Neuron (in vitro differentiated cells): ENCODE data around the gene PHOSPHO1.

Experiments
- H2AFZ ChIP-seq: one replicate; pipeline ENCODE4 v1.6.1; 2013; ENCODE audit warnings: low read depth, mild to moderate bottlenecking, inconsistent platforms, low read length, moderate library complexity
- H3K27me3 ChIP-seq: one replicate; pipeline ENCODE4 v1.6.1; 2013; ENCODE audit warnings: low read length; ENCODE audit not compliant: insufficient read depth
- H3K36me3 ChIP-seq: one replicate; pipeline ENCODE4 v1.6.1; 2013; ENCODE audit warnings: low read length; ENCODE audit not compliant: insufficient read depth
- H3K4me1 ChIP-seq: one replicate; pipeline ENCODE4 v1.6.1; 2013; ENCODE audit warnings: low read length; ENCODE audit not compliant: insufficient read depth
- H3K4me3 ChIP-seq: 2 replicates; pipeline ENCODE4 v1.5.1; 2013; ENCODE audit warnings: mild to moderate bottlenecking, low read length, moderate library complexity
- H3K9me3 ChIP-seq: one replicate; pipeline ENCODE4 v1.6.1; 2013; ENCODE audit warnings: low read length

PHOSPHO1 gene

GRCh38 chr17:49258394-49258793, 27.8 kb upstream of the PHOSPHO1 start:
- Histone ChIP-seq H2AFZ (no peak overlapping the region), H3K4me1 (no peaks in the 10 kb centered on the region), H3K27me3 (peaks cover 28% of the 10 kb centered on the region), H3K4me3 (no peak overlapping the region), H3K9me3 (no peaks in the 10 kb centered on the region), H3K36me3 (no peaks in the 10 kb centered on the region)

- H3K36me3 ChIP-seq, result no peaks in the 10 kb centered on the region
- H3K9me3 ChIP-seq, result no peaks in the 10 kb centered on the region
- H3K4me3 ChIP-seq, result no peak overlapping the region
- H3K4me1 ChIP-seq, result no peaks in the 10 kb centered on the region
- H2AFZ ChIP-seq, result no peak overlapping the region
- peaks cover 12% of the 10 kb centered on the region for H3K27me3 ChIP-seq
These were observed 24.5 kb upstream of the PHOSPHO1 start for GRCh38 chr17:49255125-49255524.

GRCh38 chr17:49254066-49254465, 23.5 kb upstream of the PHOSPHO1 start:
- no peak overlapping the region for H2AFZ ChIP-seq
- no peak overlapping the region for H3K4me3 ChIP-seq
- peaks cover 5% of the 10 kb centered on the region for H3K27me3 ChIP-seq
- no peaks in the 10 kb centered on the region for H3K4me1 ChIP-seq
- H3K36me3 ChIP-seq, result no peaks in the 10 kb centered on the region
- H3K9me3 ChIP-seq, result no peaks in the 10 kb centered on the region

GRCh38 chr17:49252148-49252695, 21.6 kb upstream of the PHOSPHO1 start:
- Histone ChIP-seq H3K36me3 (no peaks in the 10 kb centered on the region), H3K9me3 (no peaks in the 10 kb centered on the region), H3K4me1 (no peaks in the 10 kb centered on the region), H3K4me3 (no peak overlapping the region), H2AFZ (no peak overlapping the region), H3K27me3 (peaks cover 2% of the 10 kb centered on the region)

- no peaks in the 10 kb centered on the region for H3K4me1 ChIP-seq
- no peaks in the 10 kb centered on the region for H3K36me3 ChIP-seq
- no peak overlapping the region for H3K4me3 ChIP-seq
- no peaks in the 10 kb centered on the region for H3K9me3 ChIP-seq
- no peaks in the 10 kb centered on the region for H3K27me3 ChIP-seq
- no peak overlapping the region for H2AFZ ChIP-seq
These were observed 19.4 kb upstream of the PHOSPHO1 start for GRCh38 chr17:49249890-49250522.

GRCh38 chr17:49249292-49249794, 18.8 kb upstream of the PHOSPHO1 start:
- no peak overlapping the region for H3K4me3 ChIP-seq
- no peaks in the 10 kb centered on the region for H3K9me3 ChIP-seq
- no peaks in the 10 kb centered on the region for H3K4me1 ChIP-seq
- no peaks in the 10 kb centered on the region for H3K27me3 ChIP-seq
- H3K36me3 ChIP-seq, result no peaks in the 10 kb centered on the region
- H2AFZ ChIP-seq, result no peak overlapping the region

- Histone ChIP-seq H3K4me3 (no peak overlapping the region), H3K9me3 (no peaks in the 10 kb centered on the region), H2AFZ (no peak overlapping the region), H3K4me1 (no peaks in the 10 kb centered on the region), H3K27me3 (no peaks in the 10 kb centered on the region), H3K36me3 (no peaks in the 10 kb centered on the region)
These were observed 17.4 kb upstream of the PHOSPHO1 start for GRCh38 chr17:49247944-49248343.

GRCh38 chr17:49244839-49245238, 14.3 kb upstream of the PHOSPHO1 start:
- no peaks in the 10 kb centered on the region for H3K4me1 ChIP-seq
- H3K27me3 ChIP-seq, result no peaks in the 10 kb centered on the region
- H3K9me3 ChIP-seq, result no peaks in the 10 kb centered on the region
- H3K36me3 ChIP-seq, result no peaks in the 10 kb centered on the region
- no peak overlapping the region for H2AFZ ChIP-seq
- no peak overlapping the region for H3K4me3 ChIP-seq

GRCh38 chr17:49242813-49243212, 12.2 kb upstream of the PHOSPHO1 start:
- no peaks in the 10 kb centered on the region for H3K4me1 ChIP-seq
- no peaks in the 10 kb centered on the region for H3K36me3 ChIP-seq
- no peak overlapping the region for H3K4me3 ChIP-seq
- H3K27me3 ChIP-seq, result no peaks in the 10 kb centered on the region
- no peaks in the 10 kb centered on the region for H3K9me3 ChIP-seq
- H2AFZ ChIP-seq, result no peak overlapping the region

GRCh38 chr17:49241692-49242397, 11.3 kb upstream of the PHOSPHO1 start:
- Histone ChIP-seq H3K9me3 (no peaks in the 10 kb centered on the region), H3K36me3 (no peaks in the 10 kb centered on the region), H3K4me3 (no peak overlapping the region), H3K27me3 (no peaks in the 10 kb centered on the region), H3K4me1 (no peaks in the 10 kb centered on the region), H2AFZ (no peak overlapping the region)

GRCh38 chr17:49241040-49241439, 10.5 kb upstream of the PHOSPHO1 start:
- no peak overlapping the region for H2AFZ ChIP-seq
- H3K4me1 ChIP-seq, result no peaks in the 10 kb centered on the region
- H3K36me3 ChIP-seq, result no peaks in the 10 kb centered on the region
- H3K4me3 ChIP-seq, result no peak overlapping the region
- no peaks in the 10 kb centered on the region for H3K27me3 ChIP-seq
- no peaks in the 10 kb centered on the region for H3K9me3 ChIP-seq

GRCh38 chr17:49240619-49241018, 10.0 kb upstream of the PHOSPHO1 start:
- no peaks in the 10 kb centered on the region for H3K36me3 ChIP-seq
- no peak overlapping the region for H2AFZ ChIP-seq
- no peak overlapping the region for H3K4me3 ChIP-seq
- no peaks in the 10 kb centered on the region for H3K9me3 ChIP-seq
- H3K4me1 ChIP-seq, result no peaks in the 10 kb centered on the region
- H3K27me3 ChIP-seq, result peaks cover 1% of the 10 kb centered on the region

GRCh38 chr17:49239963-49240362, 9.4 kb upstream of the PHOSPHO1 start:
- no peaks in the 10 kb centered on the region for H3K4me1 ChIP-seq
- no peak overlapping the region for H2AFZ ChIP-seq
- no peak overlapping the region for H3K4me3 ChIP-seq
- no peaks in the 10 kb centered on the region for H3K9me3 ChIP-seq
- H3K36me3 ChIP-seq, result no peaks in the 10 kb centered on the region
- peaks cover 5% of the 10 kb centered on the region for H3K27me3 ChIP-seq
